ENCODE measurements around the gene ROCK2.

ROCK2 gene

GRCh38 chr2:11344342-11344955 is at the start of gene ROCK2:
ROCK2 (minus strand) TSS chr2:11344636; CDS start chr2:11344136, 500 bp downstream.
- TF ChIP-seq GATA2 (IDR thresholded peaks at IDR 0.05; ENCODE audit: low read depth, low read length): no peak
- TF ChIP-seq GATA3 (IDR thresholded peaks at IDR 0.05; ENCODE audit: low read depth, low read length): no peak

- TF ChIP-seq GATA2 (IDR thresholded peaks at IDR 0.05; ENCODE audit: low read depth, low read length) (no peak), GATA3 (IDR thresholded peaks at IDR 0.05; ENCODE audit: low read depth, low read length) (no peak)
Observed at GRCh38 chr2:11393711-11394236, 49.3 kb upstream of the ROCK2 start.

GRCh38 chr2:11391942-11392266 is 47.5 kb upstream of the ROCK2 start:
- no peak for TF ChIP-seq GATA2 (IDR thresholded peaks at IDR 0.05; ENCODE audit: low read depth, low read length)
- no peak for TF ChIP-seq GATA3 (IDR thresholded peaks at IDR 0.05; ENCODE audit: low read depth, low read length)

DNA sequence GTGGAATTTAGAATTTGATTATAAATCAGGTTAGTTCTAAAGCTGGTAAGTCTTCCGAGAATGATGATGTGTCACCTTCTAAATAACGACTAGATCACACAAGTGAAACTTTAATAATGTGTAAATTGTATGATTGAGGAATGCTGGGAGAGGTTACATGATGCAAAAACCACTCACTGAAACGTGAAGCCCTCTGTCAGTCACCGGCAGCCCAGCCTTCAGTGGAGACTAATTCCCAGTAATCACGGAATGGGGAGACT is 45.9 kb upstream of the ROCK2 start:
- no peak for TF ChIP-seq GATA2 (IDR thresholded peaks at IDR 0.05; ENCODE audit: low read depth, low read length)
- no peak for TF ChIP-seq GATA3 (IDR thresholded peaks at IDR 0.05; ENCODE audit: low read depth, low read length)

DNA sequence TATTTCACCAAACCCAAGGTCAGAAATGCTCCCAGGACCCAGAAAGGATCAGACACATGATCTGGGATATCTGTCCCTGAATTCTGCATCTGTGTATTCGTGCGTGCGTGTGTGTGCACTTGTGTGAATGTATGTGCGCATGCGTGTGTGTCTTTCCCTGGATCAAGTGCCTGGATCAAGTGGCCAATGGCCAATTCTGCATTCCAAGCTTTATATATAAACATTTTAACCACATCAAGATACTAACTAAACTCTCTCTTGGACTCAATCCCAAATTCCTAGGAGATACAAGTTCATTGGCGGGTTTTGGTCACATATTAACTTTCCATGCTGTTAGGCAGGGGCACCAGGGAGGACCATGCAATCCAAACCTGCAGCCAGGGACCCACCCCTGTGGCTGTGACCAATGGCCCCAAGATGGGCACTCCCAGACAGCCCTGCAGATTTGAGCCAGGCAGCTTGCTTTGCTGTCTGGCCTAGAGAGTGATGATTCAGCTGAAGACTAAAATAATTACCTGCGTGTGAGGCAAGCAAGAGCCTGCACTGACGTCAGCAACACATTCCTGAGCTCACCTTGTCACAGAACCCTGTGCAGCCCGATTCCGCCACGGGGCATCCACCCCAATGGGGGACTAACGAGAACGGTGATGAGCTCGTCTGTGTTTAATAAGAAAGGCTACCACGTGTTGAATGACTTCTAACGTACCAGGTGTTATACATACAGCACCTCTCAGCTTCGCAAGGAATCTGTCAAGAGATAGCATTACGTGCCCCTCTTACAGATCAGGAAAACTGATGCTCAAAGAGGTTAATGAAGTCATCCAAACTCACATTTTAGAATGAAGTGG is 45.3 kb upstream of the ROCK2 start:
- no peak for TF ChIP-seq GATA3 (IDR thresholded peaks at IDR 0.05; ENCODE audit: low read depth, low read length)
- no peak for TF ChIP-seq GATA2 (IDR thresholded peaks at IDR 0.05; ENCODE audit: low read depth, low read length)

DNA sequence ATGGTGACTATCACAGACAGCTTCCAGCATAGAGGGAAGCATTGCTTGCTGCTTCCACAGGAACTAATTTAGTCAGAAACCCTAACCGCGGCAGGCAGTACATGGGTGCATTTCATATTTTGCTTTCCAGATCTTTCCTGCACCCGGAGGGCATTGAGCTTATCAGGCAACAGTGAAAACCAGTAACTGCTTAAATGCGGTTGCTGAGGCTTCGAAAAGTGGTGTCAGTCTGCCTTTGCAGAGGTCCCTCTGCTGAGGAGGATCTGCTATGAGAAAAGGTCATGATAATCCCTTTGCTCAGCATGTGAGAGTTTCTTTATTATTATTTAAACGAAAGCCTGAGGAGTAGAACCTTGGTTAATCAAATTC is 44.6 kb upstream of the ROCK2 start:
- TF ChIP-seq GATA2 (IDR thresholded peaks at IDR 0.05; ENCODE audit: low read depth, low read length): no peak
- no peak for TF ChIP-seq GATA3 (IDR thresholded peaks at IDR 0.05; ENCODE audit: low read depth, low read length)

GRCh38 chr2:11388262-11389051 is 44.0 kb upstream of the ROCK2 start:
- no peak for TF ChIP-seq GATA3 (IDR thresholded peaks at IDR 0.05; ENCODE audit: low read depth, low read length)
- TF ChIP-seq GATA2 (IDR thresholded peaks at IDR 0.05; ENCODE audit: low read depth, low read length): no peak

DNA sequence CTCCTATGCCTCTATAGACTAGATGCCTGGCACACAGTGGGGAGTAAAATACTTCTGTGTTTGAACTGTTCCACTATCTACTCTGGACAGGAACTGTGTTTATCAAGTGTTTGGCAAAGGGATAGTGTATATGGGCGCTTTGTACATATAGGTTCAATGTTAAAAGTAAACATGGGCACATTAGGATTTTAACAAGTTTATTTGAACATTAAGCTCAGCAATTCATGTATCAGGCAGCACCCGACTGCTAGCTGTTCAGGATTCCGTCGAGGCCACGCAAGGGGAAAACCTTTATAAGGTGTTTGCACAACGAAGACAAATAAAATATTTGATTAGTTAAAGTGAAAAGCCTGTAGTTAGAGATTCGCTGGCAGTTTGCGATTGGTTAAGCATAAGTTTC is 43.4 kb upstream of the ROCK2 start:
- no peak for TF ChIP-seq GATA2 (IDR thresholded peaks at IDR 0.05; ENCODE audit: low read depth, low read length)
- no peak for TF ChIP-seq GATA3 (IDR thresholded peaks at IDR 0.05; ENCODE audit: low read depth, low read length)

DNA sequence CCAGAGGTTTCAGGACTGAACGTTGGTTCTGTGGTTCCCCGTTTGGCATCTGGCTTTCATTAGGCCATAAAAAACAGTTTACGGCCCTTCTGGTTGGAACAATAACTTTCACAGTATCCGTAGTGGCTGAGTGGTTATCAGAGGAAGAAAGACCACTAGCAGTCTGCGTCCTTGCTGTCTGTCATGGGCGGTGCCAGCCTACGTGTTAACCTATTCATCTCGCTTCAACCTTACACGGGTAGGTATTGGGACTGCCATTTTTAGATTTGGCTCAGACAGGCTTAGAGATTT is 42.6 kb upstream of the ROCK2 start:
- TF ChIP-seq GATA2 (IDR thresholded peaks at IDR 0.05; ENCODE audit: low read depth, low read length): no peak

DNA sequence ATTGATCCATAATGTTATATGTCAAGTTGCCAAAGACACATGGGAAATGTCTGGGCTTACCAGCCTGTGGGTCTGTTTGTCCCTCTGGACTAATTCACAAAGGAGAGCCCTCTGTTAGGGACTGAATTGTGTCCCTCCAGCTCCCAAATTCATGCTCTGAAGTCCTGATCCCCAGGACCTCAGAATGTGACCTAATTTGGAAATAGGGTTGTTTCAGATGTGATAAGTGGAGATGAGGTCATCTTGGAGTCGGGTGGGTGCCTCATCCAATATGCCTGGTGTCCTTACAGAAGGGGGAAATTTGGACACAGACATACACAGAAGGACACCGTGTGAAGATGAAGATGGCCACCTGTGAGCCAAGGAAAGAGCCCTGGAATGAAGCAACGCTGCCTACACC is 41.4 kb upstream of the ROCK2 start:
- no peak for TF ChIP-seq GATA2 (IDR thresholded peaks at IDR 0.05; ENCODE audit: low read depth, low read length)

DNA sequence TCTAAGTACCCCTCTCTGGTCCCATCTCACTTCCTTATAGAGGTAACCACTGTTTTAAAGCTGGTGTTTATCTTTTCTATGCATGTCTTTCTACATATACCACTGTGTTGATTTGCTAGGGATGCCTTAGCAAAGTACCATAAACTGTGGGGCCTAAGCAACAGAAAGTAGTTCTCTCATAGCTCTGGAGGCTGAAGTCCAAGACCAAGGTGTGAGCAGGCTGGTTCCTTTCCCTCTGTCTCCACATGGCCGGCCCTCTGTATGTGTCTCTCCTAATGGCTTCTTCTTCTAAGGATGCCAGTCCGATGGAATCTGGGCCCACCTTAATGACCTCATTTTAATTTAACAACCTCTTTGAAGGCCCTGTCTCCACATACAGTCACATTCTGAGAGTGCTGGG is 40.8 kb upstream of the ROCK2 start:
- TF ChIP-seq GATA3 (IDR thresholded peaks at IDR 0.05; ENCODE audit: low read depth, low read length) (no peak), GATA2 (IDR thresholded peaks at IDR 0.05; ENCODE audit: low read depth, low read length) (no peak)

GRCh38 chr2:11379558-11379957 is 35.1 kb upstream of the ROCK2 start:
- no peak for TF ChIP-seq GATA3 (IDR thresholded peaks at IDR 0.05; ENCODE audit: low read depth, low read length)

DNA sequence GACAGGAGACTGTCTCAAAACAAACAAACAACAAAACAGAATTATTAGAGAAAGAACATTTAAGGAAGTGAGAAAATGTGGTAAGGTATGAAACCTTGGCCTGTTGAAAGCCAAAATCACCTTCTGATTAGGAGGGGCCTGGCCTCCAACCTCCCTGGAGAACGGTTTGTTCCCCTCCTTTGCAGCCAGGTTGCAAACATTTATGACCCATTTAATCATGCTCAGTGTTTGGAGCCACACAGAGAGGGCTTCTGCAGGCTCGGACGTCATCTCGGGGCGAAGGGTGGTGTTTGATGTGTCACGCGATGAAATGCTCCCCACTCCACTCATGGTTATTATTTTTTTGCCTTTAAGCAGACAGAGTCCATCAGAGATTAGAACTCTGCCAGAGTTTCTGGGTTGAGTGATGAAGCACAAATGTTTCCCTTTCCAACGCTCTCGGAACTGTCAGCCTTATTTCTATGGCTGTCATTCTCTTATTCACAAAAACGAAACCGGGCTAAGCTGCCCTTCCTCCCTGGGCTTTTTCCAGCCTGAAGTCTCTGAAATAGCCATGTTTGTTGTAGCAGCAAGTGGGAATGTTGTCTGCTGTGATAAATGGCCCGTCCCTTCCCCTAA is 33.6 kb upstream of the ROCK2 start:
- TF ChIP-seq GATA3 (IDR thresholded peaks at IDR 0.05; ENCODE audit: low read depth, low read length) (no peak), GATA2 (IDR thresholded peaks at IDR 0.05; ENCODE audit: low read depth, low read length) (no peak)

DNA sequence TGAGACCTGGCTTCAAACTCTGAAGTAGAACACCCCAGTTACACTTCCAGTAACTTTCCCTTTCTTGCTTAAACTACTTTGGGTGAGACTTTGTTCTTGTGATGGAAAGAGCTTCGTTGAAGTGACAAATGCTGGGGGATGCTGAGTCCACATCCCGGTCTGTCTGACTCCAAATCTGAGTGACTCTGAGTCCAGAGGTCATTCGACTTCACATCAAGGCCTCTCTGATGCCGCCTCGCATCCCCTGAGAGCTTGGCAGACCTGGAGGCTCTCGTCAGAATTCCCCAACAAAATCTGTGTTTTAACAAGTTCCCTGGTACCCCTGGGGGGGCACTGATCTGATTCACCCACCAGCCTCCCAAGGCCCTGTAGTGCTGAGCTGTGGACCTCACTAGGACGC is 31.6 kb upstream of the ROCK2 start:
- TF ChIP-seq GATA2 (IDR thresholded peaks at IDR 0.05; ENCODE audit: low read depth, low read length): no peak
- no peak for TF ChIP-seq GATA3 (IDR thresholded peaks at IDR 0.05; ENCODE audit: low read depth, low read length)

DNA sequence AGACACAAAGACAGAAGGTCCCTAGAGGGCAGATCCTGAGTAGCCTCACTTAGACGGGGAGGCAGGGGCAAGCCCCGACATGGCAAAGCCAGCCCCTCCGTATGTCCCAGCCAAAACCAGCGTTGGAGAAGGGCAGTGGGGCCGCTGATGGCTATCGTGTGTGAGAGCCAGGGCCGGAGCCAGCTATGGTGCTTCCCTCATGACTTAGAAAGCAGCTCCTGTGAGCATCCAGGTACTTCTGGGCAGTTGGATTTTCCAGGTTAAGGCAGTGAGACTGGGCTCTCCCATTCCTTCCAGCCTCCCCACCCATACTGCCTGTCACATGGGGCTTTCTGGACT is 31.2 kb upstream of the ROCK2 start:
- TF ChIP-seq GATA2 (IDR thresholded peaks at IDR 0.05; ENCODE audit: low read depth, low read length): no peak
- TF ChIP-seq GATA3 (IDR thresholded peaks at IDR 0.05; ENCODE audit: low read depth, low read length): no peak
